ENCODE results near the gene RNF39. TPM values are rescaled to one million over a fixed set of nuclear protein-coding genes. Genes with fewer than 3 reads are reported as not detected.

The RNF39 gene
- total RNA-seq, 1 donor from 2014 or later, result not detected

- intact Hi-C loops (cut with micrococcal nuclease), result no loop called here
These were observed 22.6 kb upstream of the RNF39 start for GRCh38 chr6:30097902-30098768.

- intact Hi-C loops (cut with micrococcal nuclease), result no loop called here
These were observed 21.3 kb upstream of the RNF39 start for GRCh38 chr6:30096829-30097228.

GRCh38 chr6:30093951-30094661 is 18.5 kb upstream of the RNF39 start:
- intact Hi-C loops (cut with micrococcal nuclease), result no loop called here

DNA sequence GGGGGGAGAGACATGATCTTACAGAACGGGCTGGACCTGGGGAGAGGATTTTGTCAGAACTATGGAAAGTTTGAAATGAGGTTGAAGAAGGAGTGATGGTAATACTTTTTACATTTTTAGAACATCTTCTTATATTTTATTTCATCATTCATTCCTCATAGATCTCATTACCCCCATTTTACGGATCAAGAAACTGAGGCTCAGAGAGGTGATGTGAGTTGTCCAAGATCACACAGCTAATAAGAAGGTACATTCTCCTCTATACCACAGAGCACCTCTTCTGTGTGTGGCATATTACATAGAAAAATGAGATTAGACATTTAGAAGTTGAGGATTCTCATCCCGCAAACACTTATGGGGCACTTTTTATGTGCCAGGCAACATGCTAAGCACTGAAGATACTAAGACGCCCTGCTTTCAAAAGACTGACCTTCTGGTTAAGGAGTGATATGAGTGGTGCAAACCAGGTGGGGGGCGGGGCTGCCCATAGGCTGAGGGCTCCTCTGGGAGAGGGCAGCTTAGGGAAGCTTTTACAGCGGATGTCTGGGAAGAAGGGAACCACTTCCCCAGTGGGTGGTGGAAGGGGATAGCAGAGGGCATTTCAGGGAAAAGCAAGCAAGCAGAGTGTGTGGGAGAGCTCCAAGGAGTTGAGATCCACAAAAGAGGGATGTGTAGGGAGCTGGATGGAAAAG is 17.4 kb upstream of the RNF39 start:
- intact Hi-C loops (cut with micrococcal nuclease), result no loop called here

DNA sequence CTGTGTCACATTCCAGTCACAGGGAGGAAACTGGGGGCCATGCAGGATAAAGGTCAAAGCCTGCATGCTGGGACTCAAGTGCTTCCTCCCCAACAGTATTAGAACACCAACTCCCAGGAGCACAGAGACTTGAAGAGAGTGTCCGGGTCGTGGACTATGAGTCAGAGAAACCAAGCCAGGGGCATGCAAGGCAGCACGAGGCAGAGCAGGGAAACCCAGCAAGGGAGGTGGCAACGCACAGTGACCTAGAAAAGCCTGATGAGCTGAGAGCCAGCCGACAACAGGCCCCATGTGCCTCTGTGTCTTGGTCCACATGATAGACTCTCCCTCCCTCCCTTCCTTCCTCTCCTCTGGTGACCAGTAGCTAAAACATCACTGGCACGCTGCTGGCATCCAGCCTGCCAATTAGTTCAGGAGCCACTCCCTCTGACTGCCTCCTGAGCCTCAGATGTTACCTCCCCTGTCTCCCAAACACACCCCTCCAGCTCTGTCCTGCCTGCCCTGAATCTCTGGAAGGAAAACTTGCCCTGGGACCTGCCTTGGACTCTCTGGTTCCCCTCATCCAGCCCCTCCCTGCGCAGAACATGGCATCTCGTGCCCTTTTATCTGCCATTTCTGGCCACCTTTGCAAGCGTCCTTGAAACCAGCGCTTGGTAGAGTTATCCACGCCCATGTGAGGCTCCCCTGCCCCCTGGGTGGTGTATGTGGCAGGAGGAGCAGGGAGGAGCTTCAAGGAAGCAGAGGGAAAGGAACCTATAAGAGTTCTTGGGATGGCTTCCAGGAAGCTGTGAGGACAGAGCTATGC is 16.2 kb upstream of the RNF39 start:
- intact Hi-C loops (cut with micrococcal nuclease), result no loop called here

DNA sequence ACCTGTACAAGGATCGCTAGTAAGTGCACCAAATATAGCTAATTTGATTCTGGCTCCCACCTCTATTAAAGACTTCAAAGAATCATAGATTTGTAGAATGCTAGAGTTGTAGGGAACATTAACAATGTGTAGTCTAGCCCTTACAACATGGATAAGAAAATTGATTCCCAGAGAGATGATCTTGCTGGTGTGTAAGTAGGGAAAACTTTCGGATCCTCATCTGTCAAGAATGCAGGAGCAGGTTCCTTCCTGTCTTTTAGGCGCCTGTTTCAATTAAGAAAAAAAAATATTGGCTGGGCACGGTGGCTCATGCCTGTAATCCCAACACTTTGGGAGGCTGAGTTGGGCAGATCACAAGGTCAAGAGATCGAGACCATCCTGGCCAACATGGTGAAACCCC is 12.3 kb upstream of the RNF39 start:
- intact Hi-C loops (cut with micrococcal nuclease), result no loop called here

GRCh38 chr6:30077218-30077617 is 1.6 kb upstream of the RNF39 start:
- intact Hi-C loops (cut with micrococcal nuclease), result no loop called here

GRCh38 chr6:30075790-30076732 is 492 bp upstream of the RNF39 start:
- intact Hi-C loops (cut with micrococcal nuclease), result no loop called here

DNA sequence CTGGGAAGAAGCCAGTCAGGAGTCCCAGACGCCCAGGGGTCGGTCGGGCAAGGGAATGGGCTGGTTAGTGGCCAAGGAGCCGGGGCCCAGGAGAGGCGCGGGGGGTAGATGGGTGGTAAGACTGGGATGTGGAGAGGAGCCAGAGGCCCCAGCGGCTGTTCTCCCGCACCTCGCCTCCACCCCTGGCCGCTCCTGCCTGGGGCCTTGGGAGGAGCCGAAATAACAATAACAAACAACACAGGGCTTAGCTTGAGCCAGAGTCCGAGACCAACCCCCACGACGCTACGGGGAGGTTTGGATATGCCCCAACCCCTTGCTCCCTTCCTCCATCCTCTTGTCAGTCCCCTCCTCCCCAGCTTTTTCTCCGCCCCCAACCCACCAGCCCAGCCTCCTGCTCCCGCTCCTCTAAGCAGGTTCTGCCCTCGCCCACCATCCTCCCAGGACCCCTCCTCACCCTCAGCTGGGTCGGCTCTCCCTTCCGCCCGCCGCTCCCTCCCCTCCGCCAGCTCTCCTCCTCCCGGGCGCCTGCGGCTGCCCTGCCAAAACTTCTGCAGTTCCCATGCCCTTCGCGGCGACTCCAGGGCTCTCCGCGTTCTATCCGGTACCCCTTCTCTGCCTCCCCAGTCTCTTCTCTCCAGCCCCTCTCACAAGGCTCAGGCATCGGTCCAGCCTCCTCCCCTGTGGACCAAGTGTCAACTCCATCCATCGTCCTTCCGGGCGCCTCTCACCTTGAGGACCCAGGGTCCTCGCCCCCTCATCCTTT is 1.1 kb downstream of the RNF39 start:
- intact Hi-C loops (cut with micrococcal nuclease), result no loop called here

DNA sequence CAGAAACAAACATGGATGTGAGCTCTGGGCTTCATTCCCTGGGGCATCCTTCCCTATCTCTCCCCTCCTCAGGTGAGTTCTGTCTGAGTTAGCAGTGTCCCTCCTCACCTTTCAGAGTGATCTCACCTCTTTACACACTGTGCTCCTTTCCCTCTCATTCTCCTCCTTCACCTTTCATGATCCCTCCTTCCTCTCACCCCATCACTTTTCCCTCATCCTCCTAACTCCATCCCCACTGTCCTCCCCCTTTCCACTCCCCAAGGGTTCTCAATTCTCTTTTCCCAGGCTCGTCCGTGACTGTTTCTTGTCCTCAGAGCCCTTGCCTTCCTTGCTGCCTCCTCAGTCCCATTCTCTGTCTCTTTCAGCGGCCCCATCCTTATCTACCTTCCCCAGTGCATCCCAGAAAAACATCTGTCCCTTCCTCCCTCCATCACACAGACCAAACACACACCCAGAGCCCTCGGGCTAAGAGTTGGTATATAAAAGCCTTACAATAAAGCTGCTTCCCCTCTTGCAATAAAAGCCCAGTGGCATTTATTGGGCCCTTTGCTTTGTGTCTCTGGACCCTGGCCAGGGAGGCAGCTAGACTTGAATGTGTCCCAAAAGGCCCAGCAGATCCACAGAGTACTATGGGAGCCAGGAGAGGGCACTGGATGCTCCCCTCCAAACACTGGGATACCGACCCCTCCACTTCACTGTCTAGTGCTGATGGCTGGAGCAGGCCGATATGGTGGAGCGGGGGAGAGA is 1.9 kb downstream of the RNF39 start:
- intact Hi-C loops (cut with micrococcal nuclease), result no loop called here

GRCh38 chr6:30071858-30072257 is 3.7 kb downstream of the RNF39 start:
- intact Hi-C loops (cut with micrococcal nuclease), result no loop called here

DNA sequence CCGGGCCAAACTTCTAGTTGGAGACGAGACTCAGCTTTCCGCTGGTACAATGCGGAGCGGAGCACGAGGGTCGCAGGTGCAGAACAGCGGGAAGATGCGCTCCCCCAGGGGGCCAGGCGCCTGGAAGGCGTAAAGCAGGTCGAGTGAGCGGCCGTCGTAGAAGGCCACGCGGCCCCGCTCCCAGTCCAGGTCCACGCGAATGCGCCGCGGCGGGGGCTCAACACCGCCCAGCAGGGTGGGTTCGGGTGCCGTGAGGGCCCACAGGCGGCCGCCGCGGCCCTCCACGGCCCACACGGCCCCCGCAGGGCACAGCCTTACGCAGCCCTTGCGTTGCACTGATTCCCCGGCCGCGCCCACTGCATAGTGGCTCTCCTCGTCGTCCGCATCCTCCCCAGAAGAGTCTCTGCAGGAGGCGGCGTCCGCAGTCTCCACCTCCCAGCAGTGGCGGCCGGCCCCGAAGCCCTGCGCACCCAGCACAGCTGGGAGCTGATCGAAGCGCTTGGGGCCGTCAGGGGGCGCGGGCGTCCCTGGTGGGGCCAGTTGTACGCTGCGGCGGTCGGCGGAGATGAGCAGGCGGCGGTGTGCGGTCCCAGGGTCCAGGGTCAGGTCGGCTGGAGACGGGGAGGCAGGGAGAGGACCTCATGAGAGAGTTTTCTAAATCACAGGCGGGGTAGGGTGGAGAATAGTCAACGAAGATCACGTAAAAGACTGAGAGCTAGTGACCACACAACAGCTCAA is 4.3 kb downstream of the RNF39 start:
- intact Hi-C loops (cut with micrococcal nuclease), result no loop called here

DNA sequence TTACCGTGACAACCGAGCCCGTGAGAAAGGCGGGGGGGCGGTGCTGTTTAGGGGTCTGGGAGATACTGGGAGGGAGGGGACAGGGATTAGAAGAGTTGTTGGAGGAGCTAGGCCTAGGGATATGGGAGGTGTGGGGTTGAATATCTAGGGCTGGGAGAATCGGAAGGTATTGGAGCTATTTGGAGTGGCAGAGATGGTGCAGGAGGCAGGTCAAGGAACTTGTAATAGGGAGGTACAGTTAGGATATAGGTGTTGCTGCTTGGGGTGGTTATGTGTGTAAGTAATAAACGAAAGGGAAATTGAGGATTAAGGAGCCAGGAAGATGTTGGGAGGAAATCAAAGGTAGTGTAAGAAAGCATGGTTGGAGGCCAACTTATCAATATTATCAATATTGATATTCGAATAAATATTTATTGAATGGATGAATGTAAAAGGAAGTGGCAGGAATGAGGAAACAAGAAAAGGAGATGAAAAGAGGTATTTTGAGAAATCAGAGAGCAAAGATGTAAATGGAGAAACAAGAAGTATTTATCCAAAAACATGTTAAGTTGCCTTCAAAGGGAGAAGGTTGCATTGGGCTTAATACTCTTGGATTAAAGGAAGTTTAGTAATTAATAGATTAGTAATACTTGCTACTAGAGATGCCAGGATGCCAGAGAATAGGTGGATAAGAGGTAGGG is 8.0 kb downstream of the RNF39 start:
- intact Hi-C loops (cut with micrococcal nuclease), result loop anchor here (1.0 to 5.0 kb wide), 12 partner anchors 63 to 1335 kb away; partner anchors contain the start of genes ABCF1, MICA, RPP21 and TCF19

DNA sequence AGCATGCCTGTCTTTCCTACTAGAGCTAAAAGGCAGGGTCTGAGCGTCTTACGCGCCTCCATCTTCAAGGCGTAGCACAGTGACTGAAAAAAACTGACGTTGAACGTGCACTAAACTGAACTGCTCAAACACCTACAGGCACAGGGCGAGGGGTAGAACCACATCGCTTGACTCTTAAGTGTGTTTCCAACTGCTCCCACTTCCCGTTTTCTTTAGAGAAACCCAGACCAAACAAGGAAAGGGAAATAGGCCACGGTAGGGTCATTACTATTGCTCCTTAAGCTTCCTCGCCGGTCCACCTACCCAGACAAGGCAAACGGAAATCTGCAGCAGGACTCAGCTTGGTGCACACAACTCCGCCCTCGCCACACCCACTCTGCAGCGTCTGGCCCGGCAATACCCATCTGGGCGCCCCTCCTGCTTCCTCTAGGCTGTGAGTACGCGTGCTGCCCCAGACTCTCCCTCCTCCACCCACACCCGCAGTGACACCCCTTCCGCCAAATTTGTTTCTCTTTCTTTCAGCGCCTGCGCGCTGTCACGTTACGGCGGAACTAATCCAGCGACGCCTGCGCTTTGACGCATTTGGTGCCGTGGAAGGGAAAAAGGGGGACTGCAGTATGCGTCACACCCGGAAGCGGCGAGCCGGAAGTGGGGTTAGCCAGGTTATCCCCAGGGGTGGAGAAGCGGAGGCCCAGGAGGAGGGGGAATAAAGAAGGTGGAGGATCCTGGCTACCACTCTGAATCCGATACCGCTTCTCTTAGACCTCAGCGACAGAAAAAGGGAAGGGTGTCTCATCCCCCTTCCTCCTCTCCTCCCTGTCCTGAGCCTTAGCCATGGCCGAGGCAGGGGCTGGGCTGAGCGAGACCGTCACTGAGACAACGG is 8.8 kb downstream of the RNF39 start, which contains the start of gene PPP1R11:
TSS of gene PPP1R11 (plus strand) at position 622 of the 883 bp plus-strand sequence. CDS start at position 835, 213 bp downstream.
- intact Hi-C loops (cut with micrococcal nuclease), result loop anchor here (1.0 to 5.0 kb wide), 17 partner anchors 64 to 1335 kb away; partner anchors contain the start of genes ABCF1, GNL1, HLA-A and MICA

- intact Hi-C loops (cut with micrococcal nuclease), result loop anchor here (1.0 to 5.0 kb wide), 14 partner anchors 65 to 1336 kb away; partner anchors contain the start of genes ABCF1, GNL1, HLA-A and MICA
These were observed 9.5 kb downstream of the RNF39 start for GRCh38 chr6:30066082-30066481.

GRCh38 chr6:30063315-30063714 is 12.3 kb downstream of the RNF39 start:
- intact Hi-C loops (cut with micrococcal nuclease), result loop anchor here (5.0 kb wide), 1 partner anchor 341 kb away; the partner anchor contains the start of gene HLA-F

Data from T-helper 1 cell treated with Interleukin-12 subunit alpha and Interleukin-12 subunit beta and Interleukin-4 antibody, amounts not matched to agents 30 ng/mL and 1 ng/mL, for 36 hours (primary cell).